Measurements from ENCODE around the gene SUN3.

DNA sequence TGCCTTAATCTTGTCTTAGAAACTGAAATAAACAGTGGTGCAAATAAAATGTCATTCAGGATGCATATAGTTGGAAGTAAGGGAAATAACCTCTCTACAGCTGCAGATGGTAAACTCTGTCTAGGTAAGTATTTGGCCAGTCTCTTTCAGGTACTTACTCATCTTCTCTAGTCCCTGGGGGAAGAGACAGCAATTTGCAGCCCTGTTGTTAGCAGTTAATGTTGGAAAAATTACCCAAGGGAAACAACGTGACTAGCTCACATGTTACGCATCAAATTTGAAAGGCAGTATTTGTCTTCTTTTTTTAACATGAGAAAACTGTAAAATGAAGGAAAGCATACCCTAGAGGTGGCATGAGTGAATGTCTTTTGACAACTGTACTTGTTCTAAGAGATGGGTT is 46.3 kb downstream of the SUN3 start:
- TF ChIP-seq POLR2AphosphoS5 (IDR thresholded peaks at IDR 0.05; ENCODE audit: low read depth, low read length) (no peak), CTCF (IDR thresholded peaks at IDR 0.05) (no peak), SIN3A (IDR thresholded peaks at IDR 0.05; ENCODE audit: borderline replicate concordance, insufficient read depth, low read depth, low read length) (no peak), TCF7L2 (IDR thresholded peaks at IDR 0.05; ENCODE audit: low read depth, low read length) (no peak)
- TF ChIP-seq, protein P1, sequence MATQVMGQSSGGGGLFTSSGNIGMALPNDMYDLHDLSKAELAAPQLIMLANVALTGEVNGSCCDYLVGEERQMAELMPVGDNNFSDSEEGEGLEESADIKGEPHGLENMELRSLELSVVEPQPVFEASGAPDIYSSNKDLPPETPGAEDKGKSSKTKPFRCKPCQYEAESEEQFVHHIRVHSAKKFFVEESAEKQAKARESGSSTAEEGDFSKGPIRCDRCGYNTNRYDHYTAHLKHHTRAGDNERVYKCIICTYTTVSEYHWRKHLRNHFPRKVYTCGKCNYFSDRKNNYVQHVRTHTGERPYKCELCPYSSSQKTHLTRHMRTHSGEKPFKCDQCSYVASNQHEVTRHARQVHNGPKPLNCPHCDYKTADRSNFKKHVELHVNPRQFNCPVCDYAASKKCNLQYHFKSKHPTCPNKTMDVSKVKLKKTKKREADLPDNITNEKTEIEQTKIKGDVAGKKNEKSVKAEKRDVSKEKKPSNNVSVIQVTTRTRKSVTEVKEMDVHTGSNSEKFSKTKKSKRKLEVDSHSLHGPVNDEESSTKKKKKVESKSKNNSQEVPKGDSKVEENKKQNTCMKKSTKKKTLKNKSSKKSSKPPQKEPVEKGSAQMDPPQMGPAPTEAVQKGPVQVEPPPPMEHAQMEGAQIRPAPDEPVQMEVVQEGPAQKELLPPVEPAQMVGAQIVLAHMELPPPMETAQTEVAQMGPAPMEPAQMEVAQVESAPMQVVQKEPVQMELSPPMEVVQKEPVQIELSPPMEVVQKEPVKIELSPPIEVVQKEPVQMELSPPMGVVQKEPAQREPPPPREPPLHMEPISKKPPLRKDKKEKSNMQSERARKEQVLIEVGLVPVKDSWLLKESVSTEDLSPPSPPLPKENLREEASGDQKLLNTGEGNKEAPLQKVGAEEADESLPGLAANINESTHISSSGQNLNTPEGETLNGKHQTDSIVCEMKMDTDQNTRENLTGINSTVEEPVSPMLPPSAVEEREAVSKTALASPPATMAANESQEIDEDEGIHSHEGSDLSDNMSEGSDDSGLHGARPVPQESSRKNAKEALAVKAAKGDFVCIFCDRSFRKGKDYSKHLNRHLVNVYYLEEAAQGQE (IDR thresholded peaks at IDR 0.05; ENCODE audit: insufficient read depth in 1 of 2, low read depth in 2 of 2, low read length in 1 of 2): no peak
